ENCODE results near the gene FLRT2.

DNA sequence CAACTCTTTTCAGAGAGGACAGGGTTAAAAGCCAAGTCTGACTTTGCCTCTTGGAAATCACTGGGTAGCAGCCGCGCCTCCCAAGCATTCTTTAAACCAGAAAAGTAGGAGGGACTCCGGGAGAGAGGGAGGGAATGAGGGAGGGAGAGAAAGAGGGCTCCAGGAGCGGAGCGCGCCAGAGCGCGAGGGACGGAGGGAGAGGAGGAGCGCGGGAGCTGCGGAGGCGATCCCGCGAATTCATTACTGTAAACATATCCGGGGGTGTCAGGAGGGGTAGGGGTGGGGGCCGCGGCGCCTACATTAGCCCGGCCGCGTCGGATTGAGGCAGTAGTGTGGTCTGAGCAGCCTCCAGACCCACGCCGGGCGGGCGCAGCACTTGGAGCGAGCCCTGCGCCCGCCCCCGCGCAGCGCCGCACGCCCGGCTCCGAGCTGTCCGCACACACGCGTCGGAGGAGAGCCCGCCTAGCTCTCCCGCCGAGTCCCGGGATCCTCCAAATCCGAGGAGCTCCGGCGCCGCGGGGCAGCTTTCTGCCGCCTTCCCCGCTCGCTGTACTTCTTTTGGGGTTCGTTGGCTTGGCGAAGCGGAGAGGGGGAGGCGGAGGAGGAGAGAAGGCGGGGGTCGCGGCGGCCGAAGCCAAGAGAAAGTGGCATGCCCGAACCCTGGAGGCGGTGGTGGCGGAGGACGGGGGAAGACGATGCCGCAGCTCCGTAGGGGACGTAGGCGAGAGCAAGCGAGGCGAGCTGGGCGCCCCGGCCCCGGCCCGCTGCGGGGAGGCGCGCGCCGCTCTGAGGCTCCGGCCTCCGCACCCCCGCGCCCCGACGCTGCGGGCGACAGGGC lies 3.3 kb downstream of the FLRT2 start:
- TF ChIP-seq TAF1 (IDR thresholded peaks at IDR 0.05; ENCODE audit: low read depth) (no peak), YY1 (IDR thresholded peaks at IDR 0.05; ENCODE audit: low read depth) (no peak), RAD21 (IDR thresholded peaks at IDR 0.05; ENCODE audit: low read depth) (no peak), CEBPB (IDR thresholded peaks at IDR 0.05) (no peak), NFIC (IDR thresholded peaks at IDR 0.05) (no peak), FOXM1 (IDR thresholded peaks at IDR 0.05; ENCODE audit: borderline replicate concordance, low read depth) (peak; percentile 46), CREB1 (IDR thresholded peaks at IDR 0.05; ENCODE audit: low read depth) (no peak), EGR1 (IDR thresholded peaks at IDR 0.05) (peak; percentile 61; the same call in 1 of the 2 replicates), EP300 (IDR thresholded peaks at IDR 0.05; ENCODE audit: borderline replicate concordance) (no peak), ZBTB7A (IDR thresholded peaks at IDR 0.05; ENCODE audit: low read depth) (no peak), TEAD4 (IDR thresholded peaks at IDR 0.05) (no peak)
- TF ChIP-seq, protein P1, sequence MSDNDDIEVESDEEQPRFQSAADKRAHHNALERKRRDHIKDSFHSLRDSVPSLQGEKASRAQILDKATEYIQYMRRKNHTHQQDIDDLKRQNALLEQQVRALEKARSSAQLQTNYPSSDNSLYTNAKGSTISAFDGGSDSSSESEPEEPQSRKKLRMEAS (IDR thresholded peaks at IDR 0.05) = peak; percentile 74
- TF ChIP-seq, protein P2, sequence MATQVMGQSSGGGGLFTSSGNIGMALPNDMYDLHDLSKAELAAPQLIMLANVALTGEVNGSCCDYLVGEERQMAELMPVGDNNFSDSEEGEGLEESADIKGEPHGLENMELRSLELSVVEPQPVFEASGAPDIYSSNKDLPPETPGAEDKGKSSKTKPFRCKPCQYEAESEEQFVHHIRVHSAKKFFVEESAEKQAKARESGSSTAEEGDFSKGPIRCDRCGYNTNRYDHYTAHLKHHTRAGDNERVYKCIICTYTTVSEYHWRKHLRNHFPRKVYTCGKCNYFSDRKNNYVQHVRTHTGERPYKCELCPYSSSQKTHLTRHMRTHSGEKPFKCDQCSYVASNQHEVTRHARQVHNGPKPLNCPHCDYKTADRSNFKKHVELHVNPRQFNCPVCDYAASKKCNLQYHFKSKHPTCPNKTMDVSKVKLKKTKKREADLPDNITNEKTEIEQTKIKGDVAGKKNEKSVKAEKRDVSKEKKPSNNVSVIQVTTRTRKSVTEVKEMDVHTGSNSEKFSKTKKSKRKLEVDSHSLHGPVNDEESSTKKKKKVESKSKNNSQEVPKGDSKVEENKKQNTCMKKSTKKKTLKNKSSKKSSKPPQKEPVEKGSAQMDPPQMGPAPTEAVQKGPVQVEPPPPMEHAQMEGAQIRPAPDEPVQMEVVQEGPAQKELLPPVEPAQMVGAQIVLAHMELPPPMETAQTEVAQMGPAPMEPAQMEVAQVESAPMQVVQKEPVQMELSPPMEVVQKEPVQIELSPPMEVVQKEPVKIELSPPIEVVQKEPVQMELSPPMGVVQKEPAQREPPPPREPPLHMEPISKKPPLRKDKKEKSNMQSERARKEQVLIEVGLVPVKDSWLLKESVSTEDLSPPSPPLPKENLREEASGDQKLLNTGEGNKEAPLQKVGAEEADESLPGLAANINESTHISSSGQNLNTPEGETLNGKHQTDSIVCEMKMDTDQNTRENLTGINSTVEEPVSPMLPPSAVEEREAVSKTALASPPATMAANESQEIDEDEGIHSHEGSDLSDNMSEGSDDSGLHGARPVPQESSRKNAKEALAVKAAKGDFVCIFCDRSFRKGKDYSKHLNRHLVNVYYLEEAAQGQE (IDR thresholded peaks at IDR 0.05; ENCODE audit: low read depth) = no peak

Measured in Ishikawa (cell line).